Measurements from ENCODE around the gene FRMPD4.
"Not testable (repeated sequence)": the region's sequence is repeated elsewhere in the genome, so short reads cannot be mapped to it uniquely, and the experiment has no call there.

Gene FRMPD4

GRCh38 chrX:12443534-12444098 lies 305.3 kb downstream of the FRMPD4 start:
- no peak for DNase-seq

DNA sequence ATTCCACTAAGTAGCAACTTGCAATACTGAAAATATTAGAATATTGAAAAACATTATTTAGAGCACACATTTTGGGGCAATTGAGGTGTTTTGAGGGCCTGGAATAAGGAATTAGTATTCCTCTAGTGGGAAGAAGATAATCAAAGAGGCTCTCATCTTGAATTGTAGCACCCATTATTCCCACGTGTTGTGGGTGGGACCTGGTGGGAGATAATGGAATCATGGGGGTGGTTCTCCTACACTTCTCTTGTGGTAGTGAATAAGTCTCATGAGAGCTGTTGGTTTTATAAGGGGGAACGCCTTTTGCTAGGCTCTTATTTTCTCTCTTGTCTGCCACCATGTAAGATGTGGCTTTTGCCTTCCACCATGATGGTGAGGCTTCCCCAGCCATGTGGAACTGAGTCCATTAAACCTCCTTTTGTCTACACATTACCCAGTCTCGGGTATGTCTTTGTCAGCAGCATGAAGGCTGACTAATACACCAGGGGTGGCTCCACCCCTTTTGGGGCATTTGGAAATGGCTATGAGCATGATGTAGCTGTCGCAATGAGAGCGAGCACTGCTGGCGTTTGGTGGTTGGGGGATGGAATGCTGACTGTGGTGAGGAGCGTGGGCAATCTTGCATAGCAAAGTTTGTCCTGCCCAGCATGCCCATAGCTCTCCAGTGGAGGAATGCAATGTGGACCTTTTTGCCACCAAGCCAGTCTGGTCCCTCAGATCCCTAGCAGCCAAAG lies 308.2 kb downstream of the FRMPD4 start:
- DNase-seq = no peak

GRCh38 chrX:12447448-12448064 lies 309.3 kb downstream of the FRMPD4 start:
- no peak for DNase-seq

DNA sequence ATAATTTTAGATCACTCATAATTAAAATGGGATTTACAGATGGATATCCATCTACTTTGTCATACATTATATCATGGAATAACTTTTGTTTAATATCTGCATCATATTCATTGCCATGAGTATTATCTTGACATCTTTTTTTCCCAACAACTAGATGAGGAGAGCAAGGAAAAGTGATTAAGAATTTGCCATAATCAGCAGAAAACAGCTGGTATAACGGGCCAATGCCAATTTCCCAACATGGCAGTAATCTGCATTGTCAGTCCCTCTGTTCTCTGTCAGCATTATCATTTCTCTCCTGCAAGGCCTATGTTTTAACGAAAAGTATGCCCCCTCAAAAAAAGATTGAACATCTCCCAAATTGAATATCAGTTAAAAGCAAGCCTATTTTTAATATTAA lies 314.0 kb downstream of the FRMPD4 start:
- DNase-seq = no peak

DNA sequence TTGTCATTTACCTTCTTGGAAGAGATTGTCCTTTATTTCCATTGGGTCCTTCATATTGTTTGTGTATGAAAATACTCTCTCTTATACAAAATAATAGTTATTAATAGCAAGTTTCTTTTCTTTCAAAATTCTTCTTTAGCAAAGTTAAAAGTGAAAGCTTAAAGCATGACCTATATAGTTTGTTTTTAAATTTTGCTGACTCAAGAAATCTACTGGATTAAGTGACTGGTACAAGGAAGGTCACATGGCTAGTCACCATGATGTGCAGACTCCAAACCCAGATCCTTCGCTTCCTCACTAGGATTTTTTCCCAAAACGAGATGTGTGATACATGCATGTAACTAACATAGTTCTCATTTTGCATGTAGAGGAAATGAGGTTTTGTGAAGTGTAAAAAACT lies 322.7 kb downstream of the FRMPD4 start:
- DNase-seq = no peak

GRCh38 chrX:12463052-12463451 lies 324.8 kb downstream of the FRMPD4 start:
- no peak for DNase-seq

GRCh38 chrX:12463873-12464272 lies 325.6 kb downstream of the FRMPD4 start:
- no peak for DNase-seq

GRCh38 chrX:12467321-12467720 lies 329.0 kb downstream of the FRMPD4 start:
- no peak for DNase-seq

DNA sequence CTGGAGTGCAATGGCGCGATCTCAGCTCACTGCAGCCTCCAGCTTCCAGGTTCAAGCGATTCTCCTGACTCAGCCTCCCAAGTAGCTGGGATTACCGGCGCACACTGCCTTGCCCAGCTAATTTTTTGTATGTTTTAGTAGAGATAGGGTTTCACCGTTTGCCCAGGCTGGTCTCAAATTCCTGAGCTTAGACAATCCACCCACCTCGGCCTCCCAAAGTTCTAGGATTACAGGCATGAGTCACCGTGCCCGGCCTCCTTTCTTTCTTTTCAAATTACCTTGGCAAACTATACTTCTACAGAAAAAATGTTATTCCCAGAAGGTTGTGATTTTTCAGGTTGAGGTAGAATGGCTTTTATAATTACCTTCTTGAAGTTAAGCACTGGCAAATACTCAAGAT lies 331.0 kb downstream of the FRMPD4 start:
- no peak for DNase-seq

- no peak for DNase-seq
Observed at GRCh38 chrX:12471061-12471460, 332.8 kb downstream of the FRMPD4 start.

- DNase-seq = no peak
Observed at GRCh38 chrX:12480956-12481355, 342.7 kb downstream of the FRMPD4 start.

DNA sequence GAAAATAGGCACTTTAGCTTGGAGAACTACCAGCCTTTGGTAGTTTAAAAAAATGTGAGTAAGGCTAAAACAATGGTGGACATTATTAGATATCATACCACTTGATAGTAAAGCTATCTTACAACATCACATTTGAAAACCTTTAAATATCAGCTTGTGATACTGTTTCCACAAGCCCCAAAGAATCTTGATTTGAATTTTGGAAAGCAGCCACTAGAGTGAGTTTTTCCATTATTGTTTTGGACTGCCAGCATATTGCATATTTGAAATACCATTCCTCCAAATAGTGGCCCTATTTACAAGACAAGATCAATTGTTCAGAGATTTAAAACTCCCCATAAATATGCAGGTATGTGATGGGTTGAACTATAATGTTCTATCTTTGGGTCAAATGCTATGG lies 349.9 kb downstream of the FRMPD4 start:
- no peak for DNase-seq

GRCh38 chrX:12488771-12489170 lies 350.5 kb downstream of the FRMPD4 start:
- no peak for DNase-seq

GRCh38 chrX:12489341-12489740 lies 351.1 kb downstream of the FRMPD4 start:
- no peak for DNase-seq

- DNase-seq = no peak
Observed at GRCh38 chrX:12494400-12495138, 356.3 kb downstream of the FRMPD4 start.

DNA sequence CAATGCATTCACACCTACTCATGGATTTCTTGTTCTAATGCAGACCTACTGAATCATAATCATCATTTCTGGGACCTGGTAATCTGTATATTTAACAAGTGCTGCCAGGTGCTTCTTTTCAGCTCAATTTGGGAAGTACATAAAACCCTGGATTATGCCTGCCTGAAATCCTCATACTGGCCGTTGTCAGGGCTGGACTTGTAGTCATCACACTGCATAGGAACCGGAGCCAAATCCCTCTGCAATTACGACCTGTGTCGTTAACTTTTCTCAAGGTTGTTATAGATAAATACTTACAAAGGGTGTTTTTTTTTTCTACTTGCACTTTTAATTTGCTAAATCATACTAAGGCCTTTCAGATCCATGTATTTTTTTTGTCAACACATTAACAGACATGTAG lies 358.1 kb downstream of the FRMPD4 start:
- no peak for DNase-seq

DNA sequence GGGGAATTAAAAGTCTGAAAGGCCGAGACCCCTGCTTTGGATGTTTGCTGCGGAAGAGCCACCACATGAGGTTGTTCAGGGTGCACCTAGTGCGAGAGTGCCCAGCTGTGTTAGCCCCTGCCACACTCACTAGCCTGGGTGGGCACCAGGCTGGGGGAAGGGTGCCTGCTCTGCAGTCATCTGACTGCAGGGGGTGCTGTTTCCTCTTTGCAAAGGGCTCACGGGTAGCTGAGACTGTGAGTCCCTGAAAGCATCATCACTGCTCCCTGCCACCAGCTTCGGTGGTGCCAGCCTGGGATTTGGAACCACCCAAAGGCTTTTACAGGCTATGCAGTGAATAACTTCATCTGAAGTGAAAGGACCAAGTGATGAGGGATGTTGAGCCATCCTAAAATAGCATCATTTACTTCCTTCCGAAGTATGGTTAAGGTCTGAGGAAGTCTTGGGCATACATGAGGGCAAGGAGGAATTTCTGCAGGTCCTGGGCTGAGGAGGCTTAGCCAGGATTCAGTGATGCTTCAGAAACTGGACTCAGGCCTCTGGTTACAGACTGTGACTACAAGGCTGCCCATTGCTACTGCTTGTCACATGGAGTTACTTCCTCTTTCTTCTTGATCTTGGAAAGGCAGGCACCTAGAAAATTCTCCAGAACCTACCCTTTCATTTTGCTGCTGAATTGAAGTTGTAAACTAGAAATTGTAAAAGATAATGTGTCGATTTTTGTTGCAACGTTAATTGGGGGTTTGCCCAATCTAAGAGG lies 359.7 kb downstream of the FRMPD4 start:
- DNase-seq = no peak

DNA sequence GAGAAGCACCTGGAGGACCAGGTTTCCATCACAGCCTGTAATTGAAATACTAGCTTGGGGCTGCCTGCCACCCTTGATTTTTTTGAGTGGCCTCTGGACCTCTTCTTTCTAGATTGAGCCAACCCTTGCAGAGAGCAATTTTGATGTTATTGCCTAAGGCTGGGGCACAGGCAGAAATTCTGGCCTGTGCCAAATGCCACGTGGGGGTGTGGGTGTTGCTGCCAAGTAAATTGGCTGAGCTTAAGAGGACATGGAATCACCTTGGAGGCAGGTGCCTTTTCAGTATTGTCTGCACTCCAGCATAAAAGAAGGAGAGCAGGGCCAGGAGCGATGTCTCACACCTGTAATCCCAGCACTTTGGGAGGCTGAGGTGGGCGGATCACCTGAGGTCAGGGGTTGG lies 366.9 kb downstream of the FRMPD4 start:
- no peak for DNase-seq

DNA sequence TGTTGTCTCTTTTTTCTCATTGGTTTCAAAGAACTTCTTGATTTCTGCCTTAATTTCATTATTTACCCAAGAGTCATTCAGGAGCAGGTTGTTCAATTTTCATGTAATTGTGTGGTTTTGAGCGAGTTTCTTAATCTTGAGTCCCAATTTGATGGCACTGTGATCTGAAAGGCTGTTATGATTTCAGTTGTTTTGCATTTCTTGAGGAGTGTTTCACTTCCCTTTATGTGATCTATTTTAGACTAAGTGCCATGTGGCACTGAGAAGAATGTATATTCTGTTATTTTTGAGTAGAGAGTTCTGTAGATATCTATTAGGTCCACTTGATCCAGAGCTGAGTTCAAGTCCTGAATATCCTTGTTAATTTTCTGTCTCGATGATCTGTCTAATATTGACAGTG lies 377.1 kb downstream of the FRMPD4 start:
- not testable (repeated sequence) for DNase-seq

DNA sequence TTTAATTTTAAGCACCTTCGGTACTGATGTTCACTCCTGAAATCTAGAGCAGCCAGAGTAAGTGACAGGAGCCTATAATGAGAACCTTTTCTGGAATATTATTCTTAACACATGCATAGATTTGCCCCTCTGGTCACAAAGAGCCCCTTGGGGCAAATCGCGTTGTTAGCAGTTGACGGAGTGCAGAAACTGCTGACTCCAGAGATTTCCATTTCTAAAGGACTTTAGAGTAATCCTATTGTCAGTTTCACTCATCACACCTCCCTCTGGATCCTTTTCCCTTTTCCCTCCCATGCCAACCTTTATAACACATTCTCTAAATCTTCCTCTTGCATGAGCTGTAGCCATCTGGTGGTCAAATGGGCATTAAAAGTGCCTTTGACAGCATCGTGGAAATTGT lies 388.0 kb downstream of the FRMPD4 start:
- DNase-seq = no peak

- not testable (repeated sequence) for DNase-seq
Observed at GRCh38 chrX:12538096-12538495, 399.8 kb downstream of the FRMPD4 start.

DNA sequence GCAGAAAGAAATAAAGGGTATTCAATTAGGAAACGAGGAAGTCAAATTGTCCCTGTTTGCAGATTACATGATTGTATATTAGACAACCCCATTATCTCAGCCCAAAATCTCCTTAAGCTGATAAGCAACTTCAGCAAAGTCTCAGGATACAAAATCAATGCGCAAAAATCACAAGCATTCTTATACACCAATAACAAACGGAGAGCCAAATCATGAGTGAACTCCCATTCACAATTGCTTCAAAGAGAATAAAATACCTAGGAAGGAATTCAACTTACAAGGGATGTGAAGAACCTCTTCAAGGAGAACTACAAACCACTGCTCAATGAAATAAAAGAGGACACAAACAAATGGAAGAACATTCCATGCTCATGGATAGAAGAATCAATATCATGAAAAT lies 404.0 kb downstream of the FRMPD4 start:
- not testable (repeated sequence) for DNase-seq

- no peak for DNase-seq
Observed at GRCh38 chrX:12548341-12548740, 410.1 kb downstream of the FRMPD4 start.
